DMS 273 (cell line): ENCODE data around the gene GMPS.
A peak's percentile ranks its signal among the peaks of the same experiment; 100 is the strongest.
"Not testable (repeated sequence)": the region's sequence is repeated elsewhere in the genome, so short reads cannot be mapped to it uniquely, and the experiment has no call there.

Experiments
- DNase-seq: peaks from one replicate; lab custom pipeline; 2025; ENCODE audit not compliant: unreplicated experiment; lab: John Stamatoyannopoulos, UW

Gene GMPS

DNA sequence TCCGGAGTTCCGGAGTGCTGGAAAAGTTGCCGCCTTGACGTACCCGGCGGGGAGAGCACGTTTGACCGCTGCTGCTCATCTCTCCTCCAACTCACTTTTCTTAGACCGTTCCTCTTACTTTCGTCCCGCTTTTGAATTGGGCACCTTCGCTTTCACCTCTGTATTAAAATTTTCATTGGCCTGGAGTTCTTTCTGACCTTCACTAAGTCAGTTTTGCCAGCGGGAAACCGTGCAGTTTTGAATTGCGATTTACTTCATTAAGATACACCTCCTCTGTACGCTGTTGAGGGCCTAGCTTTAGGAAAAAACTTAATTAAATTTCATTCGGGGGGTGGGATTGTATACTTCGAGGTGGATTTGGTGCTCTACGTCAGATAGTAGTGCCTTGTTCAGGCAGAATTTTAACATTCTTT lies 1.3 kb downstream of the GMPS start:
- DNase-seq, result no peak

- peak; percentile 35 for DNase-seq
These were observed 2.6 kb downstream of the GMPS start for GRCh38 chr3:155872904-155873646.

DNA sequence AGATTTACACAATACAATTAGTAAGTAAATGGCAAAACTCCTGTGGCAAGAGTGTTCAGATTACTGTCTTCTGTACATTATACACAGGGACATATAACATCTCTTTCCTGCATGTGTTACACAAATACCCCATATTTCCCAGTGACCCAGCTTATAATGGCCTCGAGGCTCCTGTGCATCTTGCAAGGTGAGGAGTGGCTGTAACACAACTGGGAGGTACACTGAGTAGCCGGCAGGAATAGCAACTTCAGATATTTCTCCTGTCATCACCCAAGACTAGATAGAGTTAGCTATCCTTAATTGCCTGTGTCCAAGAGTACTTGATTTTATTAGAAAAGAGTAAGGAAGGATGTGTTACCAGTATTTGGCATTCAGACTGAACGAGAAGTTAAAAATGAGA lies 5.6 kb downstream of the GMPS start:
- DNase-seq, result peak; percentile 70

DNA sequence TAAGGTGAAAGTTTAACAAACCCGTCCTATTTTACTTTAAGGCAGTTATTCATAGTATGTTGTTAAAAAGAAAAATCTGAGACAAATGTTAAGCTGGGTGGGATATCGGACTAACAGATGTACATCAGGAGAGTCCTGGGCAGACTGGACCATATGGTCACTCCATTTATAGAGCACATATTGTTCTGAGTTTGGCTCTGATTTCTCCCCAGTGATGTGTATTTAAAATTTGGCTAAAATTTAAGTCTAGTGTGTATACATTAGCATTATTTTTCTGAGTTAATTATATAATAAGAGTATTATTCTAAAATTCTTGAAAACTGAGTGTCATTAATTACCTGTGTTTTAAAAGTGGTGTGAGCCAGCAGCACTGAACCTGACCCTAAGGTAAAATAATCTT lies 6.1 kb downstream of the GMPS start:
- peak; percentile 67 for DNase-seq

- DNase-seq, result no peak
These were observed 9.8 kb downstream of the GMPS start for GRCh38 chr3:155880286-155880685.

- DNase-seq, result no peak
These were observed 13.8 kb downstream of the GMPS start for GRCh38 chr3:155884292-155884691.

- no peak for DNase-seq
These were observed 14.8 kb downstream of the GMPS start for GRCh38 chr3:155885292-155885691.

GRCh38 chr3:155886348-155886747 lies 15.9 kb downstream of the GMPS start:
- DNase-seq, result not testable (repeated sequence)

GRCh38 chr3:155886915-155887314 lies 16.5 kb downstream of the GMPS start:
- DNase-seq, result no peak

- DNase-seq, result no peak
These were observed 18.8 kb downstream of the GMPS start for GRCh38 chr3:155889212-155889611.

DNA sequence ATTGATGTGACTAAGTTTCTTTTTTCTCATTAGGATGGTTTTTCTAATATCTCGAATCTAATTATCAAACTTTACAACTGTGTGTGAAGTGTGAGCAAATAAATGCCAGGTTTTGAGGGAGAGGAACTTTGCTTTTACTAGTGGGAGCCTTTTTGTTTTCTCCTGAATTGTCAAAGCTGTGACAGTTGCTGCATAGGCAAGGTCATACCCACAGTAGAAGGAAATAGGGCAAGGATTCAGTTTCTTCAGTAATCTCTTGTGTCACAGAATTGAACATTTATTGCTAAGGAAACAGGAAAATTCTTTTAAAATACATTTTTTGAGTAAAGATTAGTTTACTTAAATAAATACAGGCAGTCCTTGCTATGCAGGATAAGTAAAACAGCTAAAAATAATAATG lies 19.5 kb downstream of the GMPS start:
- no peak for DNase-seq

- peak; percentile 43 for DNase-seq
These were observed 20.3 kb downstream of the GMPS start for GRCh38 chr3:155890671-155891190.

DNA sequence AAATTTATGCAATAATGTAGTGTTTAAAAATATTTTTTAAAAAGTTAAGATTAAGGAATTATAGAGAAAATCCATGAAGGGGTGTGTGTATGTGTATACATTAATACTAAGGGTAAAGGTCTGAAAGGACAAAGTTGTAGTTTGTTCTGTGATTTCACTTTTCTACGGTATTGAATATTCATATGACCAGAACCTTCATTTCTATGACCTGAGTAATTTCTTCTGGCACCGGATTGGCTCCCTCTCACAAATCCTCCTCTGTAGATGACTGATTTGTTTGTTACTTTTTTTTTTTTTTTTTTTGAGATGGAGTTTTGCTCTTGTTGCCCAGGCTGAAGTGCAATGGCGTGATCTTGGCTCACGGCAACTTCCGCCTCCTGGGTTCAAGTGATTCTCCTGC lies 20.9 kb downstream of the GMPS start:
- no peak for DNase-seq

DNA sequence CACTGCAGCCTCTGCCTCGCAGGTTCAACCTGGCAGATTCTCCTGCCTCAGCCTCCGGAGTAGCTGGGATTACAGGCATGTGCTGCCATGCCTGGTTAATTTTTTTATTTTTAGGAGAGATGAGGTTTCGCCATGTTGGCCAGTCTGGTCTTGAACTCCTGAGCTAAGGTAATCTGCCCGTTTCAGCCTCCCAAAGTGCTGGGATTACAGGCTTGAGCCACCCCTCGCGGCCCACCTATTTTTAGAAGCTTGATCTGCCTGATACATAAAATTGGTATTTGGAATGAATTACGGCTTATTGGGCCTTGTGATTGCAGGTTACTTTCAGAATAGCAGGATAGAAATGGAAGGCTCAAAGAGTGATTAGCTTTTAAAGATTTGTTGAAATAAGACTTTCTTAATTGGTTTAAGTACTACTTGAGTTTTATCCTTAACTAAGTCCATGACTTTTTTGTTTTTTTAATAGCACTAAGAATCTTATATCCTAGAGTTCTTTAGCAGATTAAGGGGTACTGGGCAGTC lies 25.0 kb downstream of the GMPS start:
- no peak for DNase-seq

- no peak for DNase-seq
These were observed 36.5 kb downstream of the GMPS start for GRCh38 chr3:155906900-155907299.

DNA sequence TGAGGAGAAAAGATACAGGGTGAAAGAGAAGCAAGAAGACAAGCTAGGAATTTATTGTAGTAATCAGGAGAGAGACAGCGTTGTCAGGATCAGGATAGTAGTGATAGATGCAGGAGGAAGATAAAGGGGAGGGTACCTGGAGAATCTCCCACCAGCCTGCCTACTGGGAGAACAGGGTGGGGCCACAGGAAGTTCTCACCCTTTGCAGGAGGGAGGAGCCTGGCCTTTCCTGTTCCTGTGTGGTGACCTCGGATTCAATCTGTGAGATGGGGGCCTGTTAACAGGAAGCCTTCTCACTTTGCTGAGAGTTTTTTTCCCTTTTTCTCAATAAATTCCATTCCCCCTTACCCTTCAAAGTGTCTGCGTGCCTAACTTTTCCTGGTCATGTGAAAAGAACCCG lies 37.6 kb downstream of the GMPS start:
- no peak for DNase-seq

DNA sequence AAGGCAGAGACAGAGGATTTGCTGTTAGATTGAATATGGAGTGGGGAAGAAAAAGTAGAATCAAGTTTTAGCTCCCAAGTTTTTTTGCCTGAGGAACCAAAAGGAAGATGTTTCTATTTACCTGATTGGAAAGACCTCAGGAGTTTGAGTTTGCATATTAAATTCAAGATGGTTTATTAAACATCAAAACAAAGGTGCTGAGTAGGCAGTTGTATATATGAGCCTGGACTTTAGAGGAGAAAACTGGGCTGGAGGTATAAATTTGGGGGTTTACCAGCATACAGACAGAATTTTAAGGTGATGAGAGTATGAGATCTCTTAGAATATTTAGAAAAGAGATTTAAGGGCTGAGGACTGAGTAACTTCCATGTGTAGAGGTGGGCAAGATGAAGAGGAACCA lies 38.2 kb downstream of the GMPS start:
- DNase-seq, result no peak

- DNase-seq, result no peak
These were observed 41.6 kb downstream of the GMPS start for GRCh38 chr3:155912090-155912489.

GRCh38 chr3:155912579-155913190 lies 42.2 kb downstream of the GMPS start:
- DNase-seq, result no peak

GRCh38 chr3:155917781-155918180 lies 47.3 kb downstream of the GMPS start:
- DNase-seq, result no peak

DNA sequence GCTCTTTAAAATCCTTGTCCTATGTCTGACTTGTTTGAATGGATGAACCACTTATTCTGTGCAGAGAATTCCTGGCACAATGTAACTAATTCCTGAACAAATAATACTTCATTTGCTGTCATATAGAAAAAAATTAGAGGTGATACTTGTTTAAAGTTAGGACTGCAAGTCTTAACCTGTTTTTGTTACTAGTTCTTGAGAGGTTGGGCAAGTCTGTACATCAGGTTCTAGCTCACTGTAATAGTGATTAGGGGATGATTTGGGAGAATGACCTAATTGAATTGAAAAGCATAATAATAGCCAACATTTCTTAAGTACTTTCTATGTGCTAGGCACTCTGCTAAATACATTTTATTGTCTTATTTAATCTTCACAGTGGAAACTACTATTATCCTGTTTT lies 49.3 kb downstream of the GMPS start:
- no peak for DNase-seq

DNA sequence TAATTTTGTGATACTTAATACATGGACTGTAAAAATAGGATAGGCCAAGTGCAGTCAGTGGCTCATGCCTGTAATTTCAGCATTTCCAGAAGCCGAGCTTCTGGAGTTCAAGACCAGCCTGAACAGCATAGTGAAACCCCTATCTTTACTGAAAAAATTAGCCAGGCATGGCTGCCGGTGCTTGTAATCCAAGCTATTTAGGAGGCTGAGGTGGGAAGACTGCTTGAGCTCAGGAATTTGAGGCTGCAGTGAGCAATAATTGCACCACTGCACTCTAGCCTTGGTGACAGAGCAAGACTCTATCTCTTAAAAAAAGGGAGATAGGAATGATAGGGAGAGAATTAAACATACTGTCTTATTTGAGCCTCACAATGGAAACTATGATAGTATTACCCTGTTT lies 51.0 kb downstream of the GMPS start:
- DNase-seq, result no peak
